Caco-2 (cell line): ENCODE measurements around the gene COX15. TPM values are rescaled to one million over a fixed set of nuclear protein-coding genes. Genes with fewer than 3 reads are reported as not detected.
A peak's percentile ranks its signal among the peaks of the same experiment; 100 is the strongest.

Experiments used
- BruUV-seq: library from RNA; stranded (reverse); fragments of 400-500 nt; replicated peaks from 2 replicates; lab custom pipeline; 2021; lab: Mats Ljungman, UMichigan
- CTCF ChIA-PET: fragments of 300-600 bp; sonication (Branson Sonifier 250); formaldehyde crosslinking; loops from one replicate; lab custom pipeline; 2022; ENCODE audit warnings: antibody characterized with exemption; lab: Charles Lee
- POLR2A ChIA-PET: fragments of 300-600 bp; sonication (Branson Sonifier 250); formaldehyde crosslinking; loops from one replicate; lab custom pipeline; 2022; ENCODE audit warnings: antibody characterized with exemption; lab: Charles Lee
- DNase-seq, 2 experiments: peaks; one replicate each; pipeline versions ENCODE4 v3.0.0 to v3.0.0-alpha.2; 2020 to 2022
- H3K27me3 ChIP-seq: replicated peaks from 2 replicates; pipeline ENCODE4 v1.6.0; 2011; ENCODE audit warnings: low read length; ENCODE audit not compliant: control insufficient read depth, insufficient read depth
- H3K36me3 ChIP-seq: 2 replicates; pipeline ENCODE4 v1.5.1; 2011; ENCODE audit warnings: low read length; ENCODE audit not compliant: control insufficient read depth, insufficient read depth
- H3K4me1 ChIP-seq: fragments of 250-450 bp; sonication (Bioruptor Pico); 2 replicates; pipeline ENCODE4 v1.5.1; 2020; ENCODE audit warnings: mild to moderate bottlenecking
- H3K4me3 ChIP-seq: 2 replicates; pipeline ENCODE4 v1.5.1; 2011; ENCODE audit warnings: low read depth, mild to moderate bottlenecking, control low read depth, low read length
- H3K9me3 ChIP-seq: fragments of 250-450 bp; sonication (Bioruptor Pico); 2 replicates; pipeline ENCODE4 v1.5.1; 2020; ENCODE audit warnings: mild to moderate bottlenecking, moderate library complexity
- H3K27ac Mint-ChIP-seq: one replicate; pipeline ENCODE4 v1.8.0; 2022; ENCODE audit warnings: mixed read lengths; ENCODE audit not compliant: unreplicated experiment
- H3K27me3 Mint-ChIP-seq: one replicate; pipeline ENCODE4 v1.8.0; 2022; ENCODE audit warnings: mixed read lengths; ENCODE audit not compliant: insufficient read depth, unreplicated experiment
- H3K36me3 Mint-ChIP-seq: one replicate; pipeline ENCODE4 v1.8.0; 2022; ENCODE audit warnings: mild to moderate bottlenecking, mixed read lengths; ENCODE audit not compliant: insufficient read depth, unreplicated experiment
- H3K4me1 Mint-ChIP-seq: one replicate; pipeline ENCODE4 v1.8.0; 2022; ENCODE audit warnings: low read depth, mixed read lengths; ENCODE audit not compliant: unreplicated experiment
- H3K4me3 Mint-ChIP-seq: one replicate; pipeline ENCODE4 v1.8.0; 2022; ENCODE audit warnings: mild to moderate bottlenecking, moderate library complexity, mixed read lengths; ENCODE audit not compliant: unreplicated experiment
- H3K9me3 Mint-ChIP-seq: one replicate; pipeline ENCODE4 v1.8.0; 2022; ENCODE audit warnings: mixed read lengths; ENCODE audit not compliant: unreplicated experiment
- CTCF ChIP-seq, 2 experiments: fragments of 200-600 bp in 1 of 2; IDR thresholded peaks; 1 replicate in 1 of 2; 2 replicates in 1 of 2; pipeline versions ENCODE4 v1.5.1 to v1.8.0; 2011 to 2022; ENCODE audit warnings: antibody characterized with exemption in 1 of 2, control low read depth in 1 of 2, inconsistent platforms in 1 of 2, low read depth in 1 of 2, low read length in 1 of 2, mild to moderate bottlenecking in 1 of 2, moderate library complexity in 1 of 2; ENCODE audit not compliant: insufficient read depth in 1 of 2, severe bottlenecking in 1 of 2, unreplicated experiment in 1 of 2
- intact Hi-C: fragments of 100-400 bp; cut with micrococcal nuclease; formaldehyde crosslinking; loops from one replicate; pipeline ENCODE4 v1.10.0; 2022; ENCODE audit not compliant: unreplicated experiment
- total RNA-seq: library from RNA; stranded (reverse); gene quantifications from 2 replicates; pipeline ENCODE4 v1.2.3, GENCODE V29; 2022

COX15 gene
- total RNA-seq, 1 experiment from 2014 or later, result 47.6 TPM

GRCh38 chr10:99689461-99689860 lies 42.5 kb downstream of the COX15 start:
- H3K36me3 Mint-ChIP-seq, result peaks cover 85% of the 10 kb centered on the region
- Histone ChIP-seq H3K9me3 (no peaks in the 10 kb centered on the region), H3K27me3 (no peaks in the 10 kb centered on the region), H3K36me3 (no peaks in the 10 kb centered on the region; the same call in 1 of the 2 replicates), H3K4me3 (no peak overlapping the region), H3K4me1 (peaks cover 8% of the 10 kb centered on the region)
- H3K4me1 Mint-ChIP-seq, result peaks cover 6% of the 10 kb centered on the region
- H3K27me3 Mint-ChIP-seq, result no peaks in the 10 kb centered on the region
- H3K4me3 Mint-ChIP-seq, result no peak overlapping the region
- no peaks in the 10 kb centered on the region for H3K9me3 Mint-ChIP-seq
- ChIA-PET CTCF (no interaction called here), POLR2A (no interaction called here)
- no peak for DNase-seq
- intact Hi-C loops, result no loop called here
- no TSS peak for BruUV-seq
- H3K27ac Mint-ChIP-seq, result no peak overlapping the region
- no peak for TF ChIP-seq CTCF (IDR thresholded peaks at IDR 0.05; ENCODE audit: insufficient read depth in 1 of 2, low read depth in 1 of 2, low read length in 1 of 2, severe bottlenecking in 1 of 2, unreplicated experiment in 1 of 2)

DNA sequence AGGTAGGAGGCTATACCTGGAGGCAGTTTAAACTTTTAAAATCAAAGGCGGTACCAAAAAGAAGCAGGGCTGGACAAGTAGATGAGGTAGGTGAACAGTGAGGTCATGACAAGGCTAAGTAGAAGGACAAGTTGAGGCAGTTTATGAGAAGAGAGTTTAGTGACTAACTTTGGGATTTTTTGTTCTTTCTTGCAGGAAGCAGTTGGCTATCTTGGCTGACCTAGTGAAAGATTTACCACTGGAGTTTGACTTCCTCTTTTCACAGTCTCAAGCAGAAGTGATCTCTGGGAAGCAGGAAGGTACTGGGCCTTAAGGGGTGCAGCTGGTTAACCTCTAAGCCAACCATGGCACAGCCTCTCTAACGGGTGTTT lies 46.3 kb downstream of the COX15 start:
- no peaks in the 10 kb centered on the region for H3K27me3 Mint-ChIP-seq
- H3K4me1 ChIP-seq, result no peaks in the 10 kb centered on the region; the same call in 1 of the 2 replicates
- intact Hi-C loops, result no loop called here
- no peaks in the 10 kb centered on the region for H3K9me3 Mint-ChIP-seq
- ChIA-PET CTCF (no interaction called here), POLR2A (no interaction called here)
- no peak for TF ChIP-seq CTCF (IDR thresholded peaks at IDR 0.05; ENCODE audit: insufficient read depth in 1 of 2, low read depth in 1 of 2, low read length in 1 of 2, severe bottlenecking in 1 of 2, unreplicated experiment in 1 of 2)
- DNase-seq, result no peak
- no peaks in the 10 kb centered on the region for H3K27me3 ChIP-seq
- H3K36me3 Mint-ChIP-seq, result peaks cover 66% of the 10 kb centered on the region
- no peak overlapping the region for H3K4me3 Mint-ChIP-seq
- H3K27ac Mint-ChIP-seq, result no peak overlapping the region
- no TSS peak for BruUV-seq
- H3K36me3 ChIP-seq, result 0 out of 2 replicates have a peak, but pooled peaks cover 2% of the 10 kb centered on the region
- no peaks in the 10 kb centered on the region for H3K9me3 ChIP-seq
- H3K4me3 ChIP-seq, result no peak overlapping the region
- peaks cover 6% of the 10 kb centered on the region for H3K4me1 Mint-ChIP-seq

DNA sequence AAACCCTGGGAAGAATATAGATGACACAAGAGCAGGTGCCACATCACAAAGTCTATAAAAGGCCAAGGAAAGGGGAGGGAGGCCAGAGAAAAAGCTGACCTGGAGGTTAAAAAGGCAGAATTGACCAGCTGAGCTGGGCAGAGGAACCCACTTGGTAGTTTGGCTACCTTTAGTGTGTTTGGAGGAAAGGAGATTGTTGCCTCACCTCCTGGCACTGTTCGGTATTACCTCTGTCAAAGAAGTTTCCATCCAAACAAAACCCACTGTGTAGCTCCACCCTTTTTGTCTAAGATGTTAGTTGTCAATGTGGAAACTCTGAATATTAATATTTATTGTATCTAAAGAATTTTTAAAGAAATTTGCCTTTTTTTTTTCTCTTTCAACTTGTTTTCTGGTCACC lies 49.2 kb downstream of the COX15 start:
- BruUV-seq, result no TSS peak
- H3K9me3 Mint-ChIP-seq, result no peaks in the 10 kb centered on the region
- no peaks in the 10 kb centered on the region for H3K27me3 ChIP-seq
- ChIA-PET CTCF (interaction anchor here (0.7 to 1.8 kb wide), 5 partner anchors 24 to 62 kb away, joined by 3 to 6 read pairs (median 3); partner anchors contain the start of genes ENTPD7 and SLC25A28), POLR2A (interaction anchor here (0.6 to 1.4 kb wide), 2 partner anchors 23 to 37 kb away, joined by 5 to 6 read pairs; partner anchors contain the start of gene ENTPD7)
- 0 out of 2 replicates have a peak, but pooled peaks cover 2% of the 10 kb centered on the region for H3K36me3 ChIP-seq
- no peaks in the 10 kb centered on the region; the same call in 1 of the 2 replicates for H3K4me1 ChIP-seq
- no peaks in the 10 kb centered on the region for H3K9me3 ChIP-seq
- H3K27me3 Mint-ChIP-seq, result no peaks in the 10 kb centered on the region
- peaks cover 6% of the 10 kb centered on the region for H3K4me1 Mint-ChIP-seq
- DNase-seq, result peak in 1 of 2 experiments; percentile 38
- no peak overlapping the region for H3K27ac Mint-ChIP-seq
- TF ChIP-seq CTCF (IDR thresholded peaks at IDR 0.05; ENCODE audit: insufficient read depth in 1 of 2, low read depth in 1 of 2, low read length in 1 of 2, severe bottlenecking in 1 of 2, unreplicated experiment in 1 of 2), result peak; percentile 51 to 52
- H3K4me3 ChIP-seq, result no peak overlapping the region
- intact Hi-C loops, result loop anchor here (1.0 kb wide), 2 partner anchors 29 to 52 kb away; no protein-coding TSS in a partner anchor
- peaks cover 50% of the 10 kb centered on the region for H3K36me3 Mint-ChIP-seq
- H3K4me3 Mint-ChIP-seq, result no peak overlapping the region

Other genes with a start within 250 kb of the COX15 start
- gene NKX2-3, start 199.2 kb downstream of the COX15 start, total RNA-seq, result 0.37 and 0.43 TPM in 2 replicates
- 33.8 and 36.7 TPM in 2 replicates for gene SLC25A28, start 111.7 kb downstream of the COX15 start, total RNA-seq
- gene ENTPD7, start 72.6 kb downstream of the COX15 start, total RNA-seq, result 35.5 and 36.0 TPM in 2 replicates
- gene CUTC, start 107 bp upstream of the COX15 start, total RNA-seq, result 27.6 and 30.1 TPM in 2 replicates
- 128 and 129 TPM in 2 replicates for gene ABCC2, start 50.5 kb upstream of the COX15 start, total RNA-seq